ENCODE data around the gene NPR3.

- no peak for TF ChIP-seq RCOR1 (IDR thresholded peaks at IDR 0.05; ENCODE audit: low read length)
- no peak for TF ChIP-seq NRF1 (IDR thresholded peaks at IDR 0.05; ENCODE audit: low read depth, low read length)
- no peak for TF ChIP-seq CTCF (IDR thresholded peaks at IDR 0.05)
- TF ChIP-seq FOXJ3 (CRISPR knock-in tag; IDR thresholded peaks at IDR 0.05) = no peak
- no peak for TF ChIP-seq YY1 (IDR thresholded peaks at IDR 0.05; ENCODE audit: low read depth)
- TF ChIP-seq REST (IDR thresholded peaks at IDR 0.05; ENCODE audit: low read depth, low read length) = no peak
- TF ChIP-seq FOXM1 (IDR thresholded peaks at IDR 0.05; ENCODE audit: low read depth) = no peak
- no peak for TF ChIP-seq USF2 (IDR thresholded peaks at IDR 0.05; ENCODE audit: borderline replicate concordance, low read depth, low read length)
- no peak for TF ChIP-seq EP300 (IDR thresholded peaks at IDR 0.05; ENCODE audit: borderline replicate concordance in 1 of 2, low read depth in 1 of 2, low read length in 1 of 2)
- TF ChIP-seq POLR2AphosphoS5 (IDR thresholded peaks at IDR 0.05; ENCODE audit: low read depth, low read length) = no peak
- TF ChIP-seq PBX3 (IDR thresholded peaks at IDR 0.05) = no peak
- no peak for TF ChIP-seq ZBTB33 (IDR thresholded peaks at IDR 0.05; ENCODE audit: borderline replicate concordance, low read depth)
- TF ChIP-seq IRF3 (IDR thresholded peaks at IDR 0.05; ENCODE audit: low read depth, low read length) = no peak
These were observed 43.2 kb downstream of the NPR3 start for GRCh38 chr5:32754284-32754683.
